NCI-H1048 (cell line): ENCODE measurements around the gene IL17REL.
"Not testable (repeated sequence)": the region's sequence is repeated elsewhere in the genome, so short reads cannot be mapped to it uniquely, and the experiment has no call there.

ENCODE experiments used
- DNase-seq: peaks from one replicate; lab custom pipeline; 2025; lab: John Stamatoyannopoulos, UW

Gene IL17REL

DNA sequence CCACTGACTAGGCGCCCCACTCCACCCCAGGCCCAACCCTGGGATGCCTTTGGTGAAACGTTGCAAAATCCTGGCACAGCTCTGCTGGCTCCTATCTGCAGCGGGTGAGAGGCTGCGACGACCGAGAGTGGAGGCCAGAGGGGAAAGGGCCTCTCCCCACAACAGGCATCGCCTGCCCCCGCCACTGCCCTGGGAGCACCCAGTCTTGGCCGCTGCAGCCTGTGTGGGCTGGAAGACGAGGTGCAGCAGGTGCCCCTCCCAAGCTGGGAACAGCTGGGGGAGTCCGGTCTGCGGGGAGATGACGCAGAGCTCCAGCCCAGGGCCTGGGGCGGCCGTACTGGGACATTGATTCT, 56.2 kb downstream of the IL17REL start:
- no peak for DNase-seq

DNA sequence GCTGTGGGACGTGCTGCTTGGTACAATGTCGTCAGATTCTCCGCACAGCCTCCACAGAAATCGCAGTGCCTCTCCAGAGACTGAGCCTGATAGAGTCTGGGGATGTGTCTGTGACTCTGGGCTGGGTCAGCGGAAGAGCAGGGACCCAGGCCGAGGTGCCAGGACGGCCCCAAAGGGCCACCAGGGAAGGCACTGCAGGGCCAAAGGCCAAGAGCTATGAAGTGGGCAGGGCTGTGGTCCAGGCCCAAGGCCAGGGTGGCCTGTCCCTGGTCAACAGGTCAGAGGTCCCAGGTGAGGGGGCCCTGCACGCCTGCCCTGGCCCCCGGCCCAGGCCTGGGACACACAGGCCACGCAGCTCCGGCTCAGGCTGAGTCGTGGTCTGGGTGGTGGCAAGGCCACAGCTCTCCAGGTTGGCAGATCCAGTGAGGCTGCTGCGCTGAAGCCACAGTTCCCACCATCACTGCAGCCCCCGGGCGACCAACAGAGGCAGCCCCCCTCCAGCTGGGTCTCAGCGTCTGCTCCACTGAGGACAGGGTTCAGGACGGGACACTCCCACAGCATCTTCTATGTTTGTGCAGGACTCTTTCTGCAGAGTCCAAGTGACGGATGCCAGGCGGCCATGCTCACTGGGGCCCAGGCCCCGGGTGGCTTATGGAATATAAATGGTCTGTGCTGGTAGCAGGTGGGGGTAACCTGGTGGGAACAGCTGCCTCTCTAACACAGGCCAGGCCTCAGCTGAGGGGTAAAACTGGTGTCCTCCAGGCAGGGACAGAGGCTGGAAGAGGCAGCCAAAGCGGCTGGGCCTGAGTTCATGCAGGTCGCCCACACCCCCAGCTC, 56.8 kb downstream of the IL17REL start:
- no peak for DNase-seq

GRCh38 chr22:49954991-49955580, 57.5 kb downstream of the IL17REL start:
- no peak for DNase-seq

GRCh38 chr22:49954354-49954753, 58.2 kb downstream of the IL17REL start:
- DNase-seq: no peak

- no peak for DNase-seq
Measured at GRCh38 chr22:49953680-49954344, 58.8 kb downstream of the IL17REL start.

GRCh38 chr22:49953027-49953679, 59.4 kb downstream of the IL17REL start:
- no peak for DNase-seq

DNA sequence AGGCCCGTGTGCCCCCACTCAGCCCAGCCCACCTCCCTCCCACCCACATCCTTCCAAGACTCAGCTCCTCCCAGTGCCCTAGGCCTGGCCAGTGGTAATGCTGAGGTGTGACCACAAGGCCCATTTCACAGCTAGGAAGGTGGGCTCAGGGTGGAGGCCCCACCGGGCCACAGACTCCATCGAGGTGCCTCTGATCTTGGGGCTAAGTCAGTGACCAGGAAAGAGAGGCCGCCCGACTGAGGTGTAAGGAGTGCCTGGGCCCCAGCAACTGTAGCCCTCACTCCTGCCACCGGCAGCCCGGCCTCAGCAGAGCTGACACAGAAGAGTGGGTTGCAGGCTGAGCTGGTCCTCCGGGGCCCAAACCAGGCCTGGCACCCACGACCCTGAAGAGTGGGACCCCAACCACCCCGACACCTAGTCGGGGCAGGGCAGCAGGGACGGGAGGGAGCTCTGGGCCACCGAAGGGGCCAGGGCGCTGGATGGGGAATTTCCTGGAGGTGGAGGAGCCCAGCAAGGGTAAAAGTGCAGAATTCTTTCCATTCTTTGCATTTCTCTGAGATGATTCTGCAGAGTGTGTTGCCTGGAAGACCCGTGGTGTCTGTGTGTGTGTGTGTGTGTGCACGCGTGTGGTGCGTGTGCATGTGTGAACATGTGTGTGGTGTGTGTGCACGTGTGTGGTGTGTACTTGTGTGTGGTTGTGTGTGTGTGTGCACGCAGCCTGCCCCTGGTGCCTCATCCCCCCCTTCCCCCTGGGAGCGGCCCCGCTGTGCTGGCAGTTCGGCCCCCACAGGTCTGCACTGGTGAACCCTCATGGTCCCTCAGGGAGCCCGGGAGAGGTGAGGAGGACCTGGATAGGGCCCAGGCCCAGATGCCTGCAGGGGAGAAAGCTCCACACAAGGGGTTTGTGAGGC, 60.3 kb downstream of the IL17REL start:
- DNase-seq: no peak

DNA sequence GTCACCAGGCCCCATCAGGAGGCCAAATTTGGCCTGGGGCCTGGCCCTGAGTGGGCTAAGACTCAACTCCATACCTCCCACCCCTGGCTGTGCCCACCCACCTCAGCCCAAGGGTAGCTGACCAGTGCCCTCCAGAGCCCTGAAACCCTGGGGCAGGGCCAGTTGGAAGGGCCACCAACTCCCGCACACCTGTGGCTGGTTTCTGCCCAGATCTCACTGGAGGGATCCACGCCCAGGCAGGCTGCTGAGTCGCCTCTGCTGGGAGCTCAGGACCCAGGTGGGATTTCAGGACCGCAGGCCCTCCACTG, 60.9 kb downstream of the IL17REL start:
- DNase-seq: no peak

DNA sequence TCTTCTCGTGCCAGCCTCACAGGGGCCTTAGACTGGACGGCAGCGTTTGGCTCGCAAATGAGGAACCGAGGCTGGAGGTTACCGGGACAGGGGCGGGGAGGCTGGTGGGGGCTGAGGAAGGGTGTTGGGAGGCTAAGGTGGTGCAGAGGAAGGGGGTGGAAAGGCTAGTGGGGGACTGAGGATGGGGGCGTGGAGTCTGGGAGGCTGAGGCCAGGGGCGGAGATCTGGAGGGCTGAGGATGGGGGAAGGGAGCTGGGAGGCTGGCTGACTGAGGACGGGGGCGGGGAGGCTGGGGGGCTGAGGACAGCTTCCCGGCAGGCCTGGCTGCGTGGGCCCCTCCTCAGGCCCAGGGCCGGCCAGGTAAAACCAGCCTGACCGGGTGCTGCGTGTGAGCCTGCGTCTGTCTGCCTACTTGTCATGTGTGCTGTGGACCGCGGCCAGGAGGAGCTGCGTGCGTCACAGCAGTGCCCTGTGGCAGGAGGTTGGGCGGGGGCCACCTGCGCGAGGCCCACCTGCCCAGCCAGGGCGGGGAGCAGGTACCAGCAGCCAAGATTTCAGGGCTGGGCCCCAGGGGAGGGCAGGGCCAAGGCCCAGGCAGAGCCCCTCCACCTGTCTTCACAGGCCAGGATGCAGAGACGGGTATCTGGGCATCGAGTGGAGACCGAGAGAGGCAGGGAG, 61.4 kb downstream of the IL17REL start:
- no peak for DNase-seq

DNA sequence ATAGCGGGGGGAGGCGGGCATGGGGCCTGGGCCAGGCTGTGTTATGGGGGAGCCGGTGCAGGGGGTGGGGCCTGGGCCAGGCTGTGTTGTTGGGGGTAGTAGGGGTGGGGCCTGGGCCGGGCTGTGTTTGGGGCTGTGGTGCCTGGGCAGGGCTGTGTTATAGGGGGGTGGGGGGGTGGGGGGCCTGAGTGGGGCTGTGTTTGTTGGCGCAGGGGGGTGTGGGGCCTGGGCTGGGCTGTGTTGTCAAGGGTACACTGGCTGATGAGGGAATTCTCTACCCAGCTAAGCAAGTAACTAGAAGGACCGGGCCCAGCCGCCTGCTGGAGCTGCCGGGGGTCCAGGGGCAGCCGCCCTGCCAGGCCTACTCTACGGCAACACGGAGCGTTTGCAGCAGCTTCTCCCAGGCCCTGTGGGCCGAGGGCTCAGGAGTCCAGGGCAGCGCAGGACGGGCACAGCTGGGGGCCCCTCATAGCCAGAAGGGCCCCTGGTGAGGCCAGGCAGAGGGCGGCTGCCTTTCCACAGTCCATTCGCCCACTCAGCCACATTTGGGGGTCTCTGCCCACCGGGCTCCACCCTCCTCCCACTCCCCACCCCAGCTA, 62.1 kb downstream of the IL17REL start:
- no peak for DNase-seq

GRCh38 chr22:49949914-49950292, 62.7 kb downstream of the IL17REL start:
- DNase-seq: no peak

GRCh38 chr22:49948958-49949913, 63.3 kb downstream of the IL17REL start:
- DNase-seq: no peak

GRCh38 chr22:49948116-49948957, 64.2 kb downstream of the IL17REL start:
- no peak for DNase-seq

GRCh38 chr22:49947296-49947622, 65.3 kb downstream of the IL17REL start:
- no peak for DNase-seq

DNA sequence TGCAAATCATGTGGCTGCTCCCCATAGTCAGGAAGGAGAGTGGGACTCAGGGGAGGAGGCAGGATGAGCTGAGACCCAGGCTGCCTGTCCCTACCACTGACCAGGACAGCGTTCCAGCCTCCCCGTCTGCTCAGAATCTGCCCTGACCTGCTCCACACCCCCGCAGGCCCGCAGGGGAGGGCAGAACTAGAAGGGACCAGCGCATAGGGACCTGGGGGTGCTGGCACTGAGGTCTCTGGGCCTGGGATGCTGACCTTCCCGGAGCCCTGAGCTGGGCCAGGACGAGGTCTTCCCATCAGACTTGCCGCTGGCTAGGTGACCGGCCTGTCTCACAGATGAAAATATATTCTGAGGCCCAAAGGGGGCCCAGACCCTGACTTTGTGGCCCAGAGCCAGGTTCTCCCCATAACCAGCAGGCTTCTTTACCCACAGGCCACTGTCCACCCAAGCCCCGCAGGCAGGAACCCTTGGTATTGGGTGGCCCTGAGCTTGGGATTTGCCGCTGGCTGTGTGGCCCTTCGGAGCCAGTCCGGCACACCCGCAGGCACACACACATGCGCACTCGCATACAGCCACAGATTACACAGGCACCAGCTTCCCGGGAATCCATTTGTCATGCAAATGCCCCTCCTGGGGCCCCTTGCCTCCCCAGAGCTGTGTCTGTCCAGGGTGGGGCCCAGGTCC, 65.8 kb downstream of the IL17REL start:
- DNase-seq: no peak

DNA sequence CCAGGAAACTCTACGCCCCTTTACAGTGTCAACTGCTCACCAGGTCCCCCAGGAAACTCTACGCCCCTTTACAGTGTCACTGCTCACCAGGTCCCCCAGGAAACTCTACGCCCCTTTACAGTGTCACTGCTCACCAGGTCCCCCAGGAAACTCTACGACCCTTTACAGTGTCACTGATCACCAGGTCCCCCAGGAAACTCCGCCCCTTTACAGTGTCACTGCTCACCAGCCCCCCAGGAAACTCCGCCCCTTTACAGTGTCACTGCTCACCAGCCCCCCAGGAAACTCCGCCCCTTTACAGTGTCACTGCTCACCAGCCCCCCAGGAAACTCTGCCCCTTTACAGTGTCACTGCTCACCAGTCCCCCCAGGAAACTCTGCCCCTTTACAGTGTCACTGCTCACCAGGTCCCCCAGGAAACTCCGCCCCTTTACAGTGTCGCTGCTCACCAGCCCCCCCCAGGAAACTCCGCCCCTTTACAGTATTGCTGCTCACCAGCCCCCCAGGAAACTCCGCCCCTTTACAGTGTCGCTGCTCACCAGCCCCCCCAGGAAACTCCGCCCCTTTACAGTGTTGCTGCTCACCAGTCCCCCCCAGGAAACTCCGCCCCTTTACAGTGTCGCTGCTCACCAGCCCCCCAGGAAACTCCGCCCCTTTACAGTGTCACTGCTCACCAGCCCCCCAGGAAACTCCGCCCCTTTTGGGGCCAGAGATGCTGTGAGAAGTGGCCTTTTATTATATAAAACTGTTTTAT, 67.3 kb downstream of the IL17REL start:
- not testable (repeated sequence) for DNase-seq
